Endothelial cell of umbilical vein (primary cell): Measurements from ENCODE around the gene FLT3. TPM values are rescaled to one million over a fixed set of nuclear protein-coding genes. Genes with fewer than 3 reads are reported as not detected.

Source experiments
- BruUV-seq: library from RNA; stranded (reverse); fragments of 400-500 nt; replicated peaks from 2 replicates; lab custom pipeline; 2021; lab: Mats Ljungman, UMichigan
- CTCF ChIA-PET: fragments of 300-600, 350-600 bp; sonication (Branson Sonifier 250); formaldehyde crosslinking; loops from one replicate; lab custom pipeline; 2021; ENCODE audit warnings: antibody characterized with exemption, inconsistent platforms; lab: Charles Lee
- POLR2A ChIA-PET: fragments of 300-600, 350-600 bp; sonication (Branson Sonifier 250); formaldehyde crosslinking; loops from one replicate; lab custom pipeline; 2021; ENCODE audit warnings: antibody characterized with exemption, inconsistent platforms; lab: Charles Lee
- DNase-seq: peaks from one replicate; pipeline ENCODE4 v3.0.0-alpha.2; 2011; ENCODE audit warnings: low read depth, low spot score
- FAIRE-seq: peaks from 2 replicates; lab custom pipeline; 2011; peaks lifted over from hg19 to GRCh38; lab: Jason Lieb, UNC
- H2AFZ ChIP-seq: 2 replicates; pipeline ENCODE4 v1.6.0; 2012; ENCODE audit warnings: low read depth, low read length, control low read depth, inconsistent platforms
- H3K27ac ChIP-seq: 2 replicates; pipeline ENCODE4 v1.5.1; 2011; ENCODE audit warnings: low read depth, mild to moderate bottlenecking, control low read depth, low read length, moderate library complexity; ENCODE audit not compliant: insufficient read depth
- H3K27me3 ChIP-seq, 2 experiments: 2 replicates each; pipeline versions ENCODE4 v1.6.0 to v1.6.1; 2011; ENCODE audit warnings: low read length in 2 of 2, mixed read lengths in 1 of 2; ENCODE audit not compliant: control insufficient read depth in 2 of 2, insufficient read depth in 2 of 2
- H3K36me3 ChIP-seq, 2 experiments: 2 replicates in 1 of 2; 3 replicates in 1 of 2; pipeline ENCODE4 v1.5.1; 2011; ENCODE audit warnings: low read length in 2 of 2, mild to moderate bottlenecking in 1 of 2, moderate library complexity in 1 of 2; ENCODE audit not compliant: control insufficient read depth in 2 of 2, insufficient read depth in 2 of 2; ENCODE audit errors: extremely low read depth in 1 of 2
- H3K4me1 ChIP-seq: 3 replicates; pipeline ENCODE4 v1.5.1; 2011; ENCODE audit warnings: mild to moderate bottlenecking, low read length; ENCODE audit not compliant: control insufficient read depth, insufficient read depth; ENCODE audit errors: extremely low read depth
- H3K4me2 ChIP-seq: 2 replicates; pipeline ENCODE4 v1.6.1; 2011; ENCODE audit warnings: low read length, control low read depth, mixed read lengths; ENCODE audit not compliant: insufficient read depth
- H3K4me3 ChIP-seq, 3 experiments: fragments of 200-600 bp in 1 of 3; sonication (generic), shearing (Covaris generic) in 1 of 3; replicated peaks in 1 of 3; 2 replicates each; pipeline ENCODE4 v1.5.1; 2011 to 2016; ENCODE audit warnings: control low read depth in 3 of 3, low read length in 3 of 3, mild to moderate bottlenecking in 2 of 3, inconsistent platforms in 1 of 3, low read depth in 1 of 3, moderate library complexity in 1 of 3; ENCODE audit not compliant: insufficient read depth in 1 of 3
- H3K79me2 ChIP-seq: 2 replicates; pipeline ENCODE4 v1.6.0; 2012; ENCODE audit warnings: low read length, inconsistent platforms; ENCODE audit not compliant: control insufficient read depth, insufficient read depth
- H3K9ac ChIP-seq: replicated peaks from 2 replicates; pipeline ENCODE3; 2011; ENCODE audit warnings: low read length, control low read depth; ENCODE audit not compliant: insufficient read depth; ENCODE audit errors: extremely low read depth
- H3K9me1 ChIP-seq: replicated peaks from 3 replicates; pipeline ENCODE4 v1.6.0; 2011; ENCODE audit warnings: mild to moderate bottlenecking, low read length; ENCODE audit not compliant: control insufficient read depth, insufficient read depth; ENCODE audit errors: extremely low read depth
- H3K9me3 ChIP-seq: replicated peaks from 2 replicates; pipeline ENCODE4 v1.5.1; 2012; ENCODE audit warnings: low read length, inconsistent platforms; ENCODE audit not compliant: control insufficient read depth, insufficient read depth
- H4K20me1 ChIP-seq: replicated peaks from 2 replicates; pipeline ENCODE3; 2011; ENCODE audit warnings: mild to moderate bottlenecking, low read length; ENCODE audit not compliant: control insufficient read depth, insufficient read depth; ENCODE audit errors: extremely low read depth
- CTCF ChIP-seq, 2 donors: IDR thresholded peaks; 1 replicate in 1 of 2; 2 replicates in 1 of 2; pipeline ENCODE4 v1.5.1; 2011; ENCODE audit warnings: low read length in 2 of 2, mild to moderate bottlenecking in 2 of 2, moderate library complexity in 2 of 2, control low read depth in 1 of 2, inconsistent platforms in 1 of 2, low read depth in 1 of 2; ENCODE audit not compliant: insufficient read depth in 1 of 2; ENCODE audit errors: extremely low read depth in 1 of 2
- EZH2 ChIP-seq: IDR thresholded peaks from 2 replicates; pipeline ENCODE4 v1.6.1; 2012; ENCODE audit warnings: borderline replicate concordance, low read depth, mild to moderate bottlenecking, moderate library complexity, low read length, inconsistent platforms; ENCODE audit not compliant: severe bottlenecking
- FOS ChIP-seq: IDR thresholded peaks from 2 replicates; pipeline ENCODE4 v1.6.1; 2011; ENCODE audit warnings: mild to moderate bottlenecking, low read length, moderate library complexity, borderline replicate concordance; ENCODE audit not compliant: insufficient read depth
- JUN ChIP-seq: IDR thresholded peaks from 2 replicates; pipeline ENCODE4 v1.6.1; 2011; ENCODE audit warnings: borderline replicate concordance, low read depth; ENCODE audit not compliant: insufficient read length, insufficient read depth
- POLR2A ChIP-seq: IDR thresholded peaks from 2 replicates; pipeline ENCODE4 v1.6.1; 2012; ENCODE audit warnings: low read depth, mild to moderate bottlenecking, control low read depth, low read length
- dilution Hi-C: fragments of 300-500 bp; cut with MboI; formaldehyde crosslinking; loops from one replicate; pipeline ENCODE4 v1.15.0; 2019; ENCODE audit warnings: low sequenced_read_pairs; ENCODE audit not compliant: extremely low pct_ligation_motif_present
- intact Hi-C: fragments of 100-400 bp; cut with micrococcal nuclease; formaldehyde crosslinking; loops from one replicate; pipeline ENCODE4 v1.10.0; 2022
- polyA plus RNA-seq, 4 experiments: library from polyadenylated mRNA; depleted of rRNA in 3 of 4; stranded (reverse) in 3 of 4; unstranded in 1 of 4; fragments of >200 nt; gene quantifications; 2 replicates each; pipeline versions ENCODE4 v1.2.1 to v1.2.3, GENCODE V29; 2011 to 2012; ENCODE audit warnings: missing spikeins in 1 of 4
- total RNA-seq: library from RNA; stranded (reverse); gene quantifications from 2 replicates; pipeline ENCODE4 v1.2.3, GENCODE V29; 2021
- TF ChIP-seq, protein P1 (sequence below): IDR thresholded peaks from 2 replicates; pipeline ENCODE4 v1.6.1; 2011; ENCODE audit not compliant: insufficient read depth, insufficient read length

The FLT3 gene
- total and polyA plus RNA-seq, 2 donors (not counting 3 experiments of a cell fraction or from before 2014, with no cell fraction given), result 0.03 TPM; not detected in 1

GRCh38 chr13:28014301-28014700 lies 86.1 kb downstream of the FLT3 start:
- TF ChIP-seq JUN, result no peak
- no peak for TF ChIP-seq FOS
- no peak for TF ChIP-seq CTCF (IDR thresholded peaks at IDR 0.05; ENCODE audit: extremely low read depth in 1 of 2, insufficient read depth in 1 of 2, low read depth in 1 of 2, low read length in 2 of 2)
- no peak for TF ChIP-seq POLR2A
- TF ChIP-seq, protein P1, sequence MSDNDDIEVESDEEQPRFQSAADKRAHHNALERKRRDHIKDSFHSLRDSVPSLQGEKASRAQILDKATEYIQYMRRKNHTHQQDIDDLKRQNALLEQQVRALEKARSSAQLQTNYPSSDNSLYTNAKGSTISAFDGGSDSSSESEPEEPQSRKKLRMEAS, result no peak
- no peak for TF ChIP-seq EZH2
- H3K4me3 ChIP-seq, result no peak overlapping the region
- dilution Hi-C loops, result no loop called here

More at GRCh38 chr13:28014301-28014700, 86.1 kb downstream of the FLT3 start:
- H3K4me2 ChIP-seq, result no peak overlapping the region
- CTCF ChIA-PET, result no interaction called here
- no peaks in the 10 kb centered on the region for H3K9me3 ChIP-seq
- H3K4me1 ChIP-seq, result no peaks in the 10 kb centered on the region
- no peak for FAIRE-seq
- DNase-seq, result no peak
- H3K9me1 ChIP-seq, result no peaks in the 10 kb centered on the region
- no peak overlapping the region for H2AFZ ChIP-seq
- POLR2A ChIA-PET, result no interaction called here
- no peaks in the 10 kb centered on the region for H3K79me2 ChIP-seq
- BruUV-seq, result no TSS peak
- no peak overlapping the region for H3K9ac ChIP-seq
- H3K36me3 ChIP-seq, result no peaks in the 10 kb centered on the region
- H3K27me3 ChIP-seq, result no peaks in the 10 kb centered on the region
- no peak overlapping the region for H3K27ac ChIP-seq
- intact Hi-C loops, result no loop called here
- H4K20me1 ChIP-seq, result no peaks in the 10 kb centered on the region
